Stimulated activated CD4-positive, alpha-beta T cell treated with anti-CD3 and anti-CD28 coated beads, TNF-alpha, amount 100 ng/mL, for 4 hours (primary cell): ENCODE results near the gene ZNF414.

ENCODE experiments used
- DNase-seq, 3 experiments: peaks; one replicate each; pipeline ENCODE4 v3.0.0-alpha.2; 2020; ENCODE audit warnings: low read depth in 3 of 3

ZNF414 gene

GRCh38 chr19:8490395-8490760 is 23.6 kb downstream of the ZNF414 start:
- no peak for DNase-seq

GRCh38 chr19:8489561-8490394 is 24.2 kb downstream of the ZNF414 start:
- DNase-seq = no peak

GRCh38 chr19:8488365-8488764 is 25.6 kb downstream of the ZNF414 start:
- DNase-seq = no peak

DNA sequence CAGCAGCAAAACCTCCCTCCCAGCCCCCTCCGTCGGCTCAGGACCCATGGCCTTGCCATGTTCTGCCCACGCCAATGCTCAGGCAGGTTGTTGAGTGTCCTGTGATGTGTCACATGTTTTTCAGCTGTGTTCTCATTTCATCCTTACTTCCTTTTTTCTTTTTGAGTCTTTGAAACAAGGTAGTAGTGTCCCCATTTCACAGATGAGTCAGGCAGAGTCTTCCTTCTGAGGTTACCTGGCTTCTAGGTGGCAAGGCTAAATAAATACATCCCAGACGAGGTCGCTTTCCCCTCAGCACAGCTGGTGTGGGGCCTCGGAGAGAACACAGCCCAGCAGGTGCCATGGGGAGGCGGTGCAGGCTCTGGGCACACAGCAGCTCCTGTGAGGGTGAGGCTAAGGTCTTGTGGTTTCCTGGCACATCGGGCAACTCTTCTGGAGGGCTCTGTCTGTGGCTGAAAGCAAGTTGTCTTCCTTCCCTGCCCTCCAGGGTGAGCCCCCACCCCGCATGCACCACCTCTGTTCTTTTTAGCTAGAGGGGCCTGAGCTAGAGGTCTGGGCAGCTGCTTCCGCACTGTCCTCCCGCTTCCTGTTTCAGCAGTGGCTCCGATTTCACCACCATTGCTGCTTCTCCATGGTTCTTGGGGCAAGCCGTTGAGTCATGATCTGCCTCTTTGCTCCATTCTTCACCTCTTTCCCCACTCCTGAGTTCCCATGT is 26.7 kb downstream of the ZNF414 start:
- DNase-seq = no peak

GRCh38 chr19:8486661-8487136 is 27.3 kb downstream of the ZNF414 start:
- DNase-seq = no peak

DNA sequence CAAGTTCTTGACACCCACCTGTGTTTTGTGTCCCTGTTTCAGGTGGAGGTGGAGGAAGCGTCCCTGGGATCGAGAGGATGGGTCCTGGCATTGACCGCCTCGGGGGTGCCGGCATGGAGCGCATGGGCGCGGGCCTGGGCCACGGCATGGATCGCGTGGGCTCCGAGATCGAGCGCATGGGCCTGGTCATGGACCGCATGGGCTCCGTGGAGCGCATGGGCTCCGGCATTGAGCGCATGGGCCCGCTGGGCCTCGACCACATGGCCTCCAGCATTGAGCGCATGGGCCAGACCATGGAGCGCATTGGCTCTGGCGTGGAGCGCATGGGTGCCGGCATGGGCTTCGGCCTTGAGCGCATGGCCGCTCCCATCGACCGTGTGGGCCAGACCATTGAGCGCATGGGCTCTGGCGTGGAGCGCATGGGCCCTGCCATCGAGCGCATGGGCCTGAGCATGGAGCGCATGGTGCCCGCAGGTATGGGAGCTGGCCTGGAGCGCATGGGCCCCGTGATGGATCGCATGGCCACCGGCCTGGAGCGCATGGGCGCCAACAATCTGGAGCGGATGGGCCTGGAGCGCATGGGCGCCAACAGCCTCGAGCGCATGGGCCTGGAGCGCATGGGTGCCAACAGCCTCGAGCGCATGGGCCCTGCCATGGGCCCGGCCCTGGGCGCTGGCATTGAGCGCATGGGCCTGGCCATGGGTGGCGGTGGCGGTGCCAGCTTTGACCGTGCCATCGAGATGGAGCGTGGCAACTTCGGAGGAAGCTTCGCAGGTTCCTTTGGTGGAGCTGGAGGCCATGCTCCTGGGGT is 28.2 kb downstream of the ZNF414 start:
- DNase-seq = no peak

- DNase-seq = no peak
Observed at GRCh38 chr19:8484331-8484894, 29.6 kb downstream of the ZNF414 start.

DNA sequence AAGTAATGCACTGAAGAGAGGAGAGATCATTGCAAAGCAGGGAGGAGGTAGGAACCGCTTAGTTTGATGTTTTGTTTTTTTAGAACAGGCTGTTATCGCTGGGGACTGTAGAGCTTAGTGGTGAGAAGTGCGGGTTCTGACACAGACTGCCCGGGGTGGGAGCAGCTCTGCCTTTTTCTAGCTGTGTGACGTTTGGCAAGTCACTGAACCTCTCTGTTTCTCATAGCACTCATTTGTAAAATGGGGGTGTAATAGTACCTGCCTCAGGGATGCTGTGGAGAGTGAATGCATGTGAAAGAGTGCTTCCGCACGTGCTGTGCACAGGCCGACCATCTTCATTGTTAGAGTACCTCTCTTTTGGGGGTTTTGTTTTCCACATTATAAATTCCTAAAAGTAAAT is 30.8 kb downstream of the ZNF414 start:
- no peak for DNase-seq

- DNase-seq = no peak
Observed at GRCh38 chr19:8482696-8483095, 31.3 kb downstream of the ZNF414 start.

DNA sequence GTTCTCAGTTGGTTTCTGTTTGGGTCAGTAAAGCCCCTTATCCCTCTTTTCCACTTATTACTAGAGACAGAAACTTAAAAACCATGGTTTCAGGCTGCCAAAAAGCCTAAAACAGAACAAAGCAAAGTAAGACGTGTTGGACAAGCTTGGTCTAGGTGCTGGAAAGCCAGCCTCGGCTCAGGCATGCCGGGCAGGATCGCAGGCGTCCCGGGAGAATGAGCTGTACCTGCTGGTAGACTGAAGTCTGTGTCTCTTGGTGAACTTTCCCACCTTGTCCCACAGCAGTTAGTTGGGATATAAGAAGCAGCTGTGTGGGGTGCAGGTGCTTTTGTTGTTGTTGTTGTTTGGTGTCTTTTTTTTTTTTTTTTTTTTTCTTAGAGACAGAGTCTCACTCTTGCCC is 32.4 kb downstream of the ZNF414 start:
- DNase-seq = no peak

- DNase-seq = no peak
Observed at GRCh38 chr19:8481201-8481600, 32.8 kb downstream of the ZNF414 start.

- DNase-seq = no peak
Observed at GRCh38 chr19:8478598-8478997, 35.4 kb downstream of the ZNF414 start.

GRCh38 chr19:8477889-8478288 is 36.1 kb downstream of the ZNF414 start:
- DNase-seq = no peak

DNA sequence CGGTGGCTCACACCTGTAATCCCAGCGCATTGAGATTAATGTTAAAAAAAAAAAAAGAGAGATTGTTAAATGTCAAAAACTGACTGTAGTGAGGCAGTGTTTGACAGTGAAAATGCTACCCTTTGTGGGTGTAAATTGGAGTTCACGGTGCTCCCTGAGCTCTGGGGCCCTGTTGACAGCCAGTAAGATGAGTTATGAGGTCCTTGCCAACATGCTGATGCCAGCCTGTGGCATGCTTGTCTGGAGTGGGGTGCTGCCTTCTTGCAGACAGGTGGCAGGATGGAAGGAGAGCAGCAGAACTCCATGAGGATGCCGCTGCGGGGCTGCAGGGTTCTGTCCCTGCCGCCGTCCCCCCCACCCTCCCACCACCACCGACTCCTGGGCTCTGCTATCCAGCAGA is 37.4 kb downstream of the ZNF414 start:
- DNase-seq = no peak

DNA sequence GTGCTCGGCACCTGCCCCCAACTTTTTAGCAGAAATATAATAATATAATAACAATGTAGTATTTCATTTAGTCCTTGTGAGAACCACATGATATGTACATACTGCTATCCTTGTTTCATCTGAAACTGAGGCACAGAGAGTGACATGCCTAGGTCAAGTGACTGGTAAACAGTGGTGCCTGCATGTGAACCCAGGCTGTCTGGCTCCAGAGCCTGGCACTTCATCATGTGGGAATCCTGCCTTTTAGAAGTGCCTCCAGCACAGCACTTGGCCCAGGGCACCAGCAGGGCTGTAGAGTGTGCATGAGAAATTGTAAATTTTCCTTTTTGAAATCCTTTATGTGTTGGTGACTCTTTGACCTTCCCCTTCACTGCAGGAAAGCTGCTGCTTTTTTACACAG is 39.0 kb downstream of the ZNF414 start:
- no peak for DNase-seq

DNA sequence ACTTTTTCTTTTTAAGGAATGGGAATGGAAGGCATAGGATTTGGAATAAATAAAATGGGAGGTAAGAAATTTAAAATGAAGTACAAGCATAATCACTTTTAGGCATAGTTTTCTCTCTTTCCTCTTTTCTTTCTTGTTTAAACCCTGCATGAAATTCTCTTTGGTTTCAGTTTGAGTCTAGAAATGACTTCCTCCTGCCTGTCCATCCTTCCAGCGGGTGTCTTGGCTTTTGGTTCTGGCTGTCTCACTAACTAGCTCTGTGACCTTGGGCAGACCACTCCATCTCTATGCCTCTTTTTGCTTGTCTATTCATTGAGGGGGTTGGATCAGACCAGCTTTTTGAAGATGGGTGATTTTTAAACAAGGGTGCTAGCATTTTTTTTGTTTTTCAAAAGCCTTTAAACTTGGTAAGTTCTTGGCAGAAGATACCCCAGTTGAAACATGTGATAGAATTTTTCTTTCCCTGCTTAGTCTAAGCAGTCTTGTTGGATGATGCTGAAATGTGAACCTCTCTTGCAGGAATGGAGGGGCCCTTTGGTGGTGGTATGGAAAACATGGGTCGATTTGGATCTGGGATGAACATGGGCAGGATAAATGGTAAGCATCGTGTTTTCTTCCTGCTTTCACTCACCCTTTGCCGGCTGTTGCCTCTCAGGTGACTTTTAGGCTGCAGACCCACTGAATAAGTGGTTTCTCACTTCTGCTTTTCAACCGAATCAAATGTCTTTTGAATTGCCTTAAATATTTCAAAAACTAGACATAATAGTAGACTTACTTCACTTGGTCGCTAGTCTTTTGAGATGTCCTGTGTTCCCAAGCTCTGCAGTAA is 40.1 kb downstream of the ZNF414 start:
- DNase-seq = no peak

DNA sequence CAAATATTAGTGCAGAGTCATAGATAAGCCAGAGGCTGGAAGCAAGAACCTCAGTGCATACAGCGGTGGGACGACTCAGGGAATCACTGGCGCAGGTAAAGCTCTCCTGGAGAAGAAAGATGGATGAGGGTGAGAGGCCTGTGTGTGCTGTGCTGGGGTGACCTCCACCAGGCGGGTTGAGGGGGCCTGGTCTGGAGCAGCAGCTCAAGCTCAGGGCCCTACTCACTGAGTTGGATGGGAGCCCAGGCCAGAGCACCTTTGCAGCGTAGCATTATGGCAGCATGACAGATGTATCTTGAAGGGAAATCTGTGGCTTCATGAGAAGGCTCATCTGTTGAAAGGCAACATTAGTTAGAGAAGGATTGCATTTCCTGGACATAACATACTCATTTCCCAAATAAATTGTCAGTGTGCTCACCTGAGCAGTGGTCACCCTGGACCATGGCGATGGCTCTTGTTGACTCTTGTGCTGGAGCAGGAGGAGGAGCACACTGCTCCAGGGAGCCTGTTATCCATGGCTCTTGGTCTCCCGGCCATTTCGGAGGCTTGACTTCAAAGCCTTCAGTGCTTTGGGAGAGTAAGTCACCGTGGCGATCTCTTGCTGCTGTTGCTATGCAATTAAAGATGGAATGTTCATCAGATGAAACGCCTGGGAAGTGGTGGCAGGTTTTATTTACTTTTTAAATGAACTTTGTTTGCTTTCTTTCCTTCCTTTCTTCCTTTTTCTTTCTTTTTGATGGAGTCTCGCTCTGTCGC is 44.2 kb downstream of the ZNF414 start:
- DNase-seq = no peak

DNA sequence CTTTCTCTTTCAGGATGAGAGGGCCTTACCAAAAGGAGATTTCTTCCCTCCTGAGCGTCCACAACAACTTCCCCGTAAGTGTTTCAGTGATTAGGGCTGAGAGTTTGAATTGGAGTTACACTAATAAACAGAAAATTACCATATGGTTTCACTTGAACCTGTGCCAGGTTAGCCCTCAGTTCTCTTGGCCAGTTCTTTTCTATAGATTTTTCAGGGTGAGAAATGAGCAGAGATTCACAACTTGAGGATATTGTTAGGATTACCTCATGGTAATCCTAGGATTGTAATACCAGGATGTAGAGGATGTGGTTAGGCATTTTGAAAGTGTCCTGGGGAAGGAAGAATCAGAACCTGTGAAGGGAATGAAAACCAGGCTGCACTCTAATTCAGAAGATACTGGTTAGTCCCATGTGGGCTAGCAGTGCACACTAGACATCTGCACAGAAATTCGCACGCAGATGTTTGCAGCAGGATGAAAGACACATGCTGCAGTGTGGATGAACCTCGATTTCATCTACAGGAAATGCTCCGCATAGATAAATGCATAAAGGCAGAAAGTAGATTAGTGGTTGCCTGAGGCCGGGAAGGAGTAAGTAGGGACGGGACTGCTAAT is 45.1 kb downstream of the ZNF414 start:
- DNase-seq = no peak

DNA sequence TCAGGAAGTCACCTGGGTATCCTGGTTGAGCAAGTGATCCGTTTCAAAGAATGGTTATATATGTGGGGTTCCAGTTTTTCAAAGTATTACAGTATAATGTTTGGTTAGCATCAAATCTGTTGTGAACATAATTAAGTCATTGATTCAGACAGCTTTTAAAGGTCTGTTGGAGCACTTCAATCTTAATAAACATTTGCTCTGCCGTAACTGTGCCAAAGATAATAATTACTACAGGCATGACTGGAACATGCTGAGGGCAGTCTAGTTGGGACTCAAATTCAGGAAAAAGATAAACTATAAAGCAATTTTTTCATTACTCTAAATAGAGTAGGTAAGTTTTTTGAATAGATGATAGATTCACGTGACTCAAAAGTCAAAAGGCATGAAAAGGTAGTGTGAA is 45.8 kb downstream of the ZNF414 start:
- DNase-seq = no peak

- no peak for DNase-seq
Observed at GRCh38 chr19:8466018-8466417, 47.9 kb downstream of the ZNF414 start.
